Breast epithelium (tissue), 4 donors: ENCODE measurements around the gene OTOG. TPM values are rescaled to one million over a fixed set of nuclear protein-coding genes. Genes with fewer than 3 reads are reported as not detected.

Experiments used
- DNase-seq, 2 donors: peaks; one replicate each; pipeline ENCODE4 v3.0.0-alpha.2; 2019; ENCODE audit warnings: low spot score in 2 of 2
- H3K27ac ChIP-seq, 2 donors: fragments of 200-600 bp; sonication (generic) in 1 of 2; one replicate each; pipeline ENCODE4 v1.5.1; 2016 to 2019; ENCODE audit warnings: mild to moderate bottlenecking in 1 of 2
- H3K27me3 ChIP-seq, 2 donors: fragments of 200-600 bp; sonication (generic) in 1 of 2; one replicate each; pipeline versions ENCODE4 v1.5.1 to v1.6.0; 2017 to 2019; ENCODE audit warnings: control low read depth in 1 of 2, mild to moderate bottlenecking in 1 of 2
- H3K36me3 ChIP-seq: fragments of 200-600 bp; one replicate; pipeline ENCODE4 v1.5.1; 2019
- H3K4me1 ChIP-seq, 2 donors: fragments of 200-600 bp; sonication (generic); one replicate each; pipeline ENCODE4 v1.5.1; 2016 to 2019; ENCODE audit warnings: control low read depth in 1 of 2
- H3K4me3 ChIP-seq, 3 donors: fragments of 200-600 bp; sonication (generic); 1 replicate in 2 of 3; 2 replicates in 1 of 3; pipeline ENCODE4 v1.5.1; 2016 to 2019; ENCODE audit warnings: mild to moderate bottlenecking in 3 of 3, moderate library complexity in 2 of 3
- H3K9me3 ChIP-seq, 2 donors: fragments of 200-600 bp; sonication (generic) in 1 of 2; one replicate each; pipeline ENCODE4 v1.5.1; 2016 to 2019; ENCODE audit warnings: control low read depth in 1 of 2
- POLR2A ChIP-seq: fragments of 450-650 bp; IDR thresholded peaks from one replicate; pipeline ENCODE4 v1.6.1; 2016; ENCODE audit warnings: antibody characterized with exemption, mild to moderate bottlenecking, moderate library complexity
- POLR2AphosphoS5 ChIP-seq, 3 donors: sonication (generic); formaldehyde crosslinking; IDR thresholded peaks; one replicate each; pipeline ENCODE4 v1.6.1; 2017; ENCODE audit warnings: antibody characterized with exemption in 3 of 3
- intact Hi-C: fragments of 100-400 bp; cut with DNase I; formaldehyde crosslinking; loops from one replicate; pipeline ENCODE4 v1.15.1; 2023; ENCODE audit warnings: low total_unique reads
- total RNA-seq, 3 donors: library from RNA; depleted of rRNA; stranded (reverse); fragments of >200 nt; gene quantifications; one replicate each; pipeline ENCODE4 v1.1.0, GENCODE V29; 2016
- TF ChIP-seq, protein P1 (sequence below), 3 donors: fragments of 450-650 bp; IDR thresholded peaks; one replicate each; pipeline ENCODE4 v1.5.1; 2016 to 2017; ENCODE audit warnings: antibody characterized with exemption in 3 of 3, mild to moderate bottlenecking in 3 of 3, moderate library complexity in 3 of 3

Gene OTOG
- total RNA-seq, 3 donors from 2014 or later: not detected

DNA sequence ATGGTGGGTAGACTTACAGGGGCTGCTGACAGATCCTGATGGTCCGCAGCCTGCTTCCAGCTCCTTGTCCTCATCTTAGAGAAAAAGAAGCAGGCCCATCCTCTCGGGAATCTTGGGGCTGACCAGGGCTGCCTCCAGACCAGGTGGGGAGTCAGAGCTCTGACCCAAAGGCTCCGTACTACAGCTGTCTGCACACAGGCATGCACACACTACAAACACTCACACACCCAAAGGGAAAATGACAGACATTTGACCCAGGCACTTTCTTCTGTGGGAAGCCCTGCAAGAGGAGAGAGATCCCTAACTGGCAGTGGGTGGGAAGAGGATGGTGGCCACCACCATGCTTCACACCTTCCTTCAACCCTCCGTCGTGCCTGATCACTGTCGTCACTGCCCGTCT lies 125.4 kb downstream of the OTOG start:
- H3K9me3 ChIP-seq: peaks cover 8 to 23% of the 10 kb centered on the region in 2 donors
- H3K4me3 ChIP-seq: no peak overlapping the region
- intact Hi-C loops: no loop called here
- no peaks in the 10 kb centered on the region for H3K36me3 ChIP-seq
- H3K27ac ChIP-seq: no peak overlapping the region
- DNase-seq: no peak
- no peaks in the 10 kb centered on the region for H3K27me3 ChIP-seq
- no peaks in the 10 kb centered on the region for H3K4me1 ChIP-seq
- TF ChIP-seq POLR2A (no peak), POLR2AphosphoS5 (IDR thresholded peaks at IDR 0.05) (no peak)
- TF ChIP-seq, protein P1, sequence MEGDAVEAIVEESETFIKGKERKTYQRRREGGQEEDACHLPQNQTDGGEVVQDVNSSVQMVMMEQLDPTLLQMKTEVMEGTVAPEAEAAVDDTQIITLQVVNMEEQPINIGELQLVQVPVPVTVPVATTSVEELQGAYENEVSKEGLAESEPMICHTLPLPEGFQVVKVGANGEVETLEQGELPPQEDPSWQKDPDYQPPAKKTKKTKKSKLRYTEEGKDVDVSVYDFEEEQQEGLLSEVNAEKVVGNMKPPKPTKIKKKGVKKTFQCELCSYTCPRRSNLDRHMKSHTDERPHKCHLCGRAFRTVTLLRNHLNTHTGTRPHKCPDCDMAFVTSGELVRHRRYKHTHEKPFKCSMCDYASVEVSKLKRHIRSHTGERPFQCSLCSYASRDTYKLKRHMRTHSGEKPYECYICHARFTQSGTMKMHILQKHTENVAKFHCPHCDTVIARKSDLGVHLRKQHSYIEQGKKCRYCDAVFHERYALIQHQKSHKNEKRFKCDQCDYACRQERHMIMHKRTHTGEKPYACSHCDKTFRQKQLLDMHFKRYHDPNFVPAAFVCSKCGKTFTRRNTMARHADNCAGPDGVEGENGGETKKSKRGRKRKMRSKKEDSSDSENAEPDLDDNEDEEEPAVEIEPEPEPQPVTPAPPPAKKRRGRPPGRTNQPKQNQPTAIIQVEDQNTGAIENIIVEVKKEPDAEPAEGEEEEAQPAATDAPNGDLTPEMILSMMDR (IDR thresholded peaks at IDR 0.05): no peak

DNA sequence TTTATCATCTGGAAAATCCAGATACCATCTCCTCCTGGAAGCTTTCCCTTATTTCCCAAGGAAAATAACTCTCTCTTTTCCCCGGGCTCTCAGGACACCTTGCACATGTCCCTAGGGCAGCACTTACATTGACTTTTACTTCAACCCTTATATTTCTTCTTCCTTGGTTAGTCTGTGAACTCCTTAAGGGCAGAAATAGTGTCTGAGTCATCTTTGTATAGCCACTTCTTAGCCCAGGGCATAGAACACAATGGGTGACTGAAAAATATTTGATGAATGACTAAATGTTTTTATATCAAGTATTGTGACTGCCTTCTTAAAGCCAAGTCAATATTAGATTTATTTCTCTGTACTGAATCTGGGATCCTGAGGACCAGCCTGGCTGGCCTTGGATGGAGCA lies 126.9 kb downstream of the OTOG start:
- Histone ChIP-seq H3K9me3 (peaks cover 8 to 29% of the 10 kb centered on the region in 2 donors), H3K4me1 (no peaks in the 10 kb centered on the region), H3K27ac (no peak overlapping the region), H3K27me3 (no peaks in the 10 kb centered on the region), H3K4me3 (no peak overlapping the region), H3K36me3 (no peaks in the 10 kb centered on the region)
- TF ChIP-seq POLR2AphosphoS5 (IDR thresholded peaks at IDR 0.05) (no peak), POLR2A (no peak)
- TF ChIP-seq, protein P1 (IDR thresholded peaks at IDR 0.05): no peak
- intact Hi-C loops: no loop called here
- no peak for DNase-seq

DNA sequence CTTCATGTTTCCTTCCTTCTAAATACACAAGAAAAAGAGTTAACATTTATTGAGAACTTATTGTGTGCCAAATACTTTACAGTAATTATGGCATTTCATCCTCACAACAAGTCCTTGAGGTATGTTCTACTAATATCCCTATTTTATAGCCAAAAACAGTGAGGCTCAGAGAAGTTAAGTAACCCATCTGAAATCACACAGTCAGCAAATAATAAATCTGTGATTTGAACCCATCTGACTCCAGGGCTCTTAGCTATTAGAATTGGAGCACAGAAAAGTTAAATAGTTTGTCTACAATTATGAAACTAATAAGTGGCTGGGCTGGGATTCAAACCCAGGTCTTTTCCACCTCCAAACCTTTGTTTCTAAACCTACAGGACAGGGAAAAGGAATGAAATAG lies 135.8 kb downstream of the OTOG start:
- no peak for TF ChIP-seq POLR2AphosphoS5 (IDR thresholded peaks at IDR 0.05)
- TF ChIP-seq, protein P1 (IDR thresholded peaks at IDR 0.05): no peak
- TF ChIP-seq POLR2A: no peak
- intact Hi-C loops: no loop called here
- no peak overlapping the region for H3K4me3 ChIP-seq

DNA sequence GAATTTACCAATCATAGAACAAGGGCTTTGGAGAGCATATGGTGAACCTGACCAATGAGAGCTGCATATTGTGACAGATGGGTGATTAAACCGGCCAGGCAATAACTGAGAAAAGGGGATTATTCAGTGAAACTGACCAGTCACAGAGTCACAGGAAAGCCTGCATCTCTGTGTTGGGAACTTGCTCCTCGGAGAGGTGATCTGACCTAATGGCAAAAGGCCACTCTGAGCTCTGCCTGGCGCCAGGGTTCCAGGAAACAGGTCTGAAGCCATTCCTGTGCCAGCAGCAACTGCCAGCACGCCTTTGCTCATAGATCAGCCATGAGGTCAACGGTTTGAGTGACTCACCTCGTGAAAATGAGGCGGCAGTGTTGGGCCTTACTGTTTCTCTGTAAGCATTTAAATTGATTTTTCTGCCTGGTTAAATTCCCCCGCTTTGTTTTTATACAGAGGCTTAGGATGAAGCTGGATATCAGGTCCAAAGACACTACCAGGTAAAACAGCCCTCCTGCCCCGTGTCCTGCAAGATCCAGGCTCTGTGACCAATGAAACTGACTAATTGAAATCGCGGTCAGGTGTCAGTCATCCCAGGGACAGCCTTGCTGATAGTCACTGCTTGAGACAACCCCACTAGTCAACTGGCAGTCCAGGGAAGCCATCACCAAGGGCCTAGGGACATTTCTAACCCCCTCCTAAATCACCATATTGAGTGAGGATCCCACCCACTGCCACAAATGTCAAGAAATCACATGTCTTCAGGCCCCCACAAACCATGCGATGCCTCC lies 136.5 kb downstream of the OTOG start:
- intact Hi-C loops: no loop called here
- Histone ChIP-seq H3K9me3 (no peaks in the 10 kb centered on the region), H3K4me3 (no peak overlapping the region), H3K27ac (no peak overlapping the region), H3K36me3 (no peaks in the 10 kb centered on the region), H3K4me1 (no peaks in the 10 kb centered on the region), H3K27me3 (peaks cover 0 to 8% of the 10 kb centered on the region in 2 donors)
- DNase-seq: no peak
- TF ChIP-seq POLR2AphosphoS5 (IDR thresholded peaks at IDR 0.05) (no peak), POLR2A (no peak)
- TF ChIP-seq, protein P1 (IDR thresholded peaks at IDR 0.05): no peak

More for the DNA sequence above, 135.8 kb downstream of the OTOG start:
- peaks cover 0 to 8% of the 10 kb centered on the region in 2 donors for H3K27me3 ChIP-seq
- H3K36me3 ChIP-seq: no peaks in the 10 kb centered on the region
- peaks cover 0 to 2% of the 10 kb centered on the region in 2 donors for H3K9me3 ChIP-seq
- H3K4me1 ChIP-seq: no peaks in the 10 kb centered on the region
- no peak for DNase-seq
- H3K27ac ChIP-seq: no peak overlapping the region

DNA sequence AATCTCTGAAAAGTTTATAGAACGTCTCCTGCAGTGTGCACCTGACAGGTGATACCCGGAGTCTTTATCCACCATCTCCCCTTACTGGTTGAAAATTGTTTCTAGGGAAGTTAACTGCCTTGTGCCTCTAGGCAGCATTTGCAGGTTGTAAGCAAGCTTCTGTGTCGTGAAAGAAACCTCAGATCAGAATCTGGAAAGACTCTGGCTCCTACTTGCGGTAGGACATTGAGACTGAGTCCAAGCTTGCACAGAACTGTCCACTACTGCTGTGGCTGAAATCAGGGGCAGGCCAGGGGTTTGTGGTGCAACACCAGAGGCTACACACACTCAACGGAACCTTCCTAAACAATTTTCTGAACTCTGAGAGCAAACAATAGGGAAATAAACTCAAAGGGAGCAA lies 137.5 kb downstream of the OTOG start:
- H3K4me3 ChIP-seq: no peak overlapping the region
- no peak for DNase-seq
- no peaks in the 10 kb centered on the region for H3K36me3 ChIP-seq
- no peaks in the 10 kb centered on the region for H3K4me1 ChIP-seq
- no peak overlapping the region for H3K27ac ChIP-seq
- no peaks in the 10 kb centered on the region for H3K9me3 ChIP-seq
- TF ChIP-seq POLR2A (no peak), POLR2AphosphoS5 (IDR thresholded peaks at IDR 0.05) (no peak)
- TF ChIP-seq, protein P1 (IDR thresholded peaks at IDR 0.05): no peak
- intact Hi-C loops: no loop called here
- peaks cover 0 to 8% of the 10 kb centered on the region in 2 donors for H3K27me3 ChIP-seq
